HG03354 (cell line): ENCODE data around the gene ZNF33B.
"Not testable (repeated sequence)": the region's sequence is repeated elsewhere in the genome, so short reads cannot be mapped to it uniquely, and the experiment has no call there.

Source experiments
- ATAC-seq: cut with Tn5 transposase; IDR thresholded peaks from one replicate; pipeline ENCODE4 v1.9.1; 2021; ENCODE audit warnings: mild to moderate bottlenecking; ENCODE audit not compliant: unreplicated experiment, poor library complexity, severe bottlenecking

ZNF33B gene

GRCh38 chr10:42623929-42624328 is 14.4 kb downstream of the ZNF33B start:
- ATAC-seq, result no peak

- ATAC-seq, result no peak
Observed at GRCh38 chr10:42618424-42618823, 19.9 kb downstream of the ZNF33B start.

GRCh38 chr10:42615419-42615818 is 23.0 kb downstream of the ZNF33B start:
- ATAC-seq, result no peak

GRCh38 chr10:42609872-42610271 is 28.5 kb downstream of the ZNF33B start:
- ATAC-seq, result no peak

GRCh38 chr10:42598249-42598873 is 40.0 kb downstream of the ZNF33B start:
- no peak for ATAC-seq

GRCh38 chr10:42596196-42596595 is 42.2 kb downstream of the ZNF33B start:
- no peak for ATAC-seq

GRCh38 chr10:42594246-42594650 is 44.1 kb downstream of the ZNF33B start:
- no peak for ATAC-seq

GRCh38 chr10:42593284-42593683 is 45.1 kb downstream of the ZNF33B start:
- no peak for ATAC-seq

- no peak for ATAC-seq
Observed at GRCh38 chr10:42583828-42584227, 54.5 kb downstream of the ZNF33B start.

GRCh38 chr10:42578019-42578418 is 60.4 kb downstream of the ZNF33B start:
- no peak for ATAC-seq

- no peak for ATAC-seq
Observed at GRCh38 chr10:42576338-42576737, 62.0 kb downstream of the ZNF33B start.

GRCh38 chr10:42574336-42574735 is 64.0 kb downstream of the ZNF33B start:
- no peak for ATAC-seq

- no peak for ATAC-seq
Observed at GRCh38 chr10:42556931-42557330, 81.4 kb downstream of the ZNF33B start.

- ATAC-seq, result not testable (repeated sequence)
Observed at GRCh38 chr10:42553576-42553975, 84.8 kb downstream of the ZNF33B start.

- ATAC-seq, result peak; percentile 28
Observed at GRCh38 chr10:42553064-42553407, 85.3 kb downstream of the ZNF33B start.

GRCh38 chr10:42552188-42553063 is 85.9 kb downstream of the ZNF33B start:
- peak; percentile 93 for ATAC-seq

GRCh38 chr10:42551582-42552187 is 86.7 kb downstream of the ZNF33B start:
- ATAC-seq, result peak; percentile 3

GRCh38 chr10:42549851-42550250 is 88.5 kb downstream of the ZNF33B start:
- ATAC-seq, result no peak

- no peak for ATAC-seq
Observed at GRCh38 chr10:42548254-42548653, 90.1 kb downstream of the ZNF33B start.

GRCh38 chr10:42544945-42545344 is 93.4 kb downstream of the ZNF33B start:
- ATAC-seq, result no peak

GRCh38 chr10:42543840-42544372 is 94.5 kb downstream of the ZNF33B start:
- ATAC-seq, result no peak
